H9 (cell line): ENCODE data around the gene ZNF480. TPM values are rescaled to one million over a fixed set of nuclear protein-coding genes. Genes with fewer than 3 reads are reported as not detected.

Experiments
- DNase-seq: peaks from one replicate; pipeline ENCODE4 v3.0.0-alpha.2; 2017
- H2AFZ ChIP-seq: one replicate; pipeline ENCODE4 v1.6.1; 2013; ENCODE audit warnings: mild to moderate bottlenecking, low read length, control low read depth, moderate library complexity
- H2AK5ac ChIP-seq: 2 replicates; pipeline ENCODE4 v1.6.1; 2013; ENCODE audit warnings: low read length, control low read depth, mixed read lengths; ENCODE audit not compliant: insufficient read length
- H2BK120ac ChIP-seq: one replicate; pipeline ENCODE4 v1.6.1; 2013; ENCODE audit warnings: low read depth, mild to moderate bottlenecking, low read length, control low read depth, inconsistent platforms; ENCODE audit not compliant: poor library complexity, severe bottlenecking
- H2BK12ac ChIP-seq: 2 replicates; pipeline ENCODE4 v1.6.1; 2013; ENCODE audit warnings: low read length, control low read depth, mixed read lengths, low read depth; ENCODE audit not compliant: insufficient read length
- H2BK15ac ChIP-seq: 2 replicates; pipeline ENCODE4 v1.6.1; 2013; ENCODE audit warnings: low read depth, low read length, control low read depth
- H2BK20ac ChIP-seq: one replicate; pipeline ENCODE4 v1.6.1; 2013; ENCODE audit warnings: low read depth, mild to moderate bottlenecking, low read length, control low read depth, inconsistent platforms; ENCODE audit not compliant: poor library complexity, severe bottlenecking
- H2BK5ac ChIP-seq: 2 replicates; pipeline ENCODE4 v1.6.1; 2013; ENCODE audit warnings: low read length, control low read depth, mixed read lengths; ENCODE audit not compliant: insufficient read length
- H3K14ac ChIP-seq: 2 replicates; pipeline ENCODE4 v1.6.1; 2013; ENCODE audit warnings: low read length, control low read depth; ENCODE audit not compliant: insufficient read depth
- H3K18ac ChIP-seq: 2 replicates; pipeline ENCODE4 v1.6.1; 2013; ENCODE audit warnings: low read depth, mild to moderate bottlenecking, mixed read lengths, low read length, control low read depth; ENCODE audit not compliant: insufficient read length
- H3K23ac ChIP-seq: 2 replicates; pipeline ENCODE4 v1.6.1; 2013; ENCODE audit warnings: low read length, control low read depth, mixed read lengths, low read depth; ENCODE audit not compliant: insufficient read length
- H3K23me2 ChIP-seq: 2 replicates; pipeline ENCODE4 v1.6.1; 2013; ENCODE audit warnings: low read depth, mild to moderate bottlenecking, mixed read lengths, low read length, control low read depth; ENCODE audit not compliant: insufficient read length, poor library complexity, severe bottlenecking
- H3K27ac ChIP-seq: 2 replicates; pipeline ENCODE4 v1.5.1; 2013; ENCODE audit warnings: low read length, control low read depth, mixed read lengths, low read depth; ENCODE audit not compliant: insufficient read length
- H3K27me3 ChIP-seq: 2 replicates; pipeline ENCODE4 v1.6.1; 2013; ENCODE audit warnings: low read length, control low read depth, inconsistent platforms; ENCODE audit not compliant: insufficient read depth
- H3K4ac ChIP-seq: 2 replicates; pipeline ENCODE4 v1.6.1; 2013; ENCODE audit warnings: low read depth, mild to moderate bottlenecking, control low read depth, inconsistent platforms, low read length, moderate library complexity
- H3K4me1 ChIP-seq: 2 replicates; pipeline ENCODE4 v1.6.1; 2013; ENCODE audit warnings: low read length, control low read depth, inconsistent platforms; ENCODE audit not compliant: insufficient read depth
- H3K4me2 ChIP-seq: 2 replicates; pipeline ENCODE4 v1.6.1; 2013; ENCODE audit warnings: low read length, control low read depth, mixed read lengths; ENCODE audit not compliant: insufficient read length, insufficient read depth
- H3K56ac ChIP-seq: 2 replicates; pipeline ENCODE4 v1.6.1; 2013; ENCODE audit warnings: low read depth, mild to moderate bottlenecking, mixed read lengths, low read length, control low read depth; ENCODE audit not compliant: insufficient read length
- H3K79me1 ChIP-seq: 2 replicates; pipeline ENCODE4 v1.6.1; 2013; ENCODE audit warnings: low read depth, mild to moderate bottlenecking, moderate library complexity, low read length, control low read depth, inconsistent platforms; ENCODE audit not compliant: insufficient read depth, poor library complexity, severe bottlenecking
- H3K79me2 ChIP-seq: 2 replicates; pipeline ENCODE4 v1.6.1; 2013; ENCODE audit warnings: low read length, control low read depth, inconsistent platforms; ENCODE audit not compliant: insufficient read depth
- H3K9ac ChIP-seq: 2 replicates; pipeline ENCODE4 v1.6.1; 2013; ENCODE audit warnings: low read length, control low read depth, mixed read lengths; ENCODE audit not compliant: insufficient read length; ENCODE audit errors: extremely low read depth
- H3K9me3 ChIP-seq: one replicate; pipeline ENCODE4 v1.6.1; 2013; ENCODE audit warnings: low read depth, low read length, inconsistent platforms; ENCODE audit not compliant: control insufficient read depth
- H3T11ph ChIP-seq: one replicate; pipeline ENCODE4 v1.6.1; 2013; ENCODE audit warnings: mild to moderate bottlenecking, low read length, control low read depth, inconsistent platforms
- H4K20me1 ChIP-seq: one replicate; pipeline ENCODE4 v1.6.1; 2013; ENCODE audit not compliant: control insufficient read depth, insufficient read length, insufficient read depth
- H4K5ac ChIP-seq: 2 replicates; pipeline ENCODE4 v1.6.1; 2013; ENCODE audit warnings: low read depth, mild to moderate bottlenecking, mixed read lengths, low read length, control low read depth; ENCODE audit not compliant: insufficient read length
- H4K8ac ChIP-seq: replicated peaks from 2 replicates; pipeline ENCODE4 v1.6.1; 2013; ENCODE audit warnings: low read length, control low read depth, mixed read lengths, low read depth; ENCODE audit not compliant: insufficient read length
- H4K91ac ChIP-seq: 2 replicates; pipeline ENCODE4 v1.6.1; 2013; ENCODE audit warnings: low read depth, mild to moderate bottlenecking, moderate library complexity, mixed read lengths, low read length, control low read depth; ENCODE audit not compliant: insufficient read length
- H3K27ac Mint-ChIP-seq, 3 experiments: 2 replicates in 2 of 3; 3 replicates in 1 of 3; pipeline ENCODE4 v1.8.0; 2020 to 2021; ENCODE audit warnings: mixed read lengths in 3 of 3, mild to moderate bottlenecking in 1 of 3, moderate library complexity in 1 of 3
- H3K27me3 Mint-ChIP-seq: 2 replicates; pipeline ENCODE4 v1.8.0; 2021; ENCODE audit warnings: low read depth, mild to moderate bottlenecking, moderate library complexity, mixed read lengths
- H3K36me3 Mint-ChIP-seq, 3 experiments: 2 replicates in 2 of 3; 3 replicates in 1 of 3; pipeline ENCODE4 v1.8.0; 2020 to 2021; ENCODE audit warnings: low read depth in 3 of 3, mixed read lengths in 3 of 3; ENCODE audit not compliant: insufficient read depth in 1 of 3
- H3K4me1 Mint-ChIP-seq, 2 experiments: 2 replicates each; pipeline ENCODE4 v1.8.0; 2020; ENCODE audit warnings: mixed read lengths in 2 of 2
- H3K4me3 Mint-ChIP-seq, 2 experiments: 2 replicates in 1 of 2; 3 replicates in 1 of 2; pipeline ENCODE4 v1.8.0; 2020 to 2021; ENCODE audit warnings: mild to moderate bottlenecking in 2 of 2, mixed read lengths in 2 of 2, moderate library complexity in 1 of 2
- H3K9me3 Mint-ChIP-seq, 2 experiments: 2 replicates in 1 of 2; 3 replicates in 1 of 2; pipeline ENCODE4 v1.8.0; 2020; ENCODE audit warnings: mild to moderate bottlenecking in 2 of 2, mixed read lengths in 2 of 2, moderate library complexity in 1 of 2
- CTCF ChIP-seq: fragments of 200-600 bp; sonication (generic); conservative IDR thresholded peaks from 3 replicates; pipeline ENCODE4 v1.8.0; 2021; ENCODE audit warnings: antibody characterized with exemption, mild to moderate bottlenecking
- WGBS: extraction: QIAGEN DNeasy Blood & Tissue Kit; methylation state at CpG from one replicate; pipeline ENCODE4 v1.1.7; 2013; ENCODE audit warnings: missing lambda C conversion rate, low lambda C conversion rate, mixed read lengths; ENCODE audit not compliant: insufficient read length; ENCODE audit errors: extremely low coverage; 5-methylcytosine and 5-hydroxymethylcytosine counted together
- total RNA-seq: library from RNA; stranded (reverse); gene quantifications from 2 replicates; pipeline ENCODE4 v1.2.1, GENCODE V29; 2021

The ZNF480 gene
- total RNA-seq, 1 experiment from 2014 or later = 42.5 TPM

- no peak overlapping the region for H2BK12ac ChIP-seq
- TF ChIP-seq CTCF = peak; percentile 87
- DNase-seq = peak; percentile 85
- H3K4me2 ChIP-seq = no peak overlapping the region
- no peaks in the 10 kb centered on the region for H3K27me3 ChIP-seq
- H4K91ac ChIP-seq = no peak overlapping the region
- H3K36me3 Mint-ChIP-seq = peaks cover 11 to 25% (median 21%) of the 10 kb centered on the region in 3 experiments
- H2BK20ac ChIP-seq = no peak overlapping the region
- no peak overlapping the region for H4K5ac ChIP-seq
- no peak overlapping the region for H3K4ac ChIP-seq
- H3K23ac ChIP-seq = no peak overlapping the region
- H2BK5ac ChIP-seq = no peak overlapping the region
- no peak overlapping the region for H2AK5ac ChIP-seq
- no peak overlapping the region for H2BK15ac ChIP-seq
- H3K18ac ChIP-seq = no peak overlapping the region
- no peaks in the 10 kb centered on the region for H3K9me3 ChIP-seq
- no peak overlapping the region for H3K14ac ChIP-seq
- WGBS = no CpG with 5 or more reads among the region's 8 CpGs
- no peaks in the 10 kb centered on the region for H3K4me1 ChIP-seq
- H3K56ac ChIP-seq = no peak overlapping the region
- no peaks in the 10 kb centered on the region for H3K79me1 ChIP-seq
- H3K27ac ChIP-seq = no peak overlapping the region
- H2BK120ac ChIP-seq = no peak overlapping the region
- peak overlapping the region in 2 of 3 experiments; percentile 76 to 82; a peak in 1 of 7 replicates for H3K27ac Mint-ChIP-seq
- no peaks in the 10 kb centered on the region for H3K79me2 ChIP-seq
- no peaks in the 10 kb centered on the region; the same call in 1 of the 2 replicates for H3K27me3 Mint-ChIP-seq
- H3K4me3 Mint-ChIP-seq = no peak overlapping the region
- H3K23me2 ChIP-seq = no peaks in the 10 kb centered on the region
- H3K9me3 Mint-ChIP-seq = peaks cover 3 to 16% of the 10 kb centered on the region in 2 experiments
- H4K20me1 ChIP-seq = no peaks in the 10 kb centered on the region
- H2AFZ ChIP-seq = no peak overlapping the region
- peaks cover 0 to 2% of the 10 kb centered on the region in 2 experiments; a peak in 2 of 4 replicates for H3K4me1 Mint-ChIP-seq
- H4K8ac ChIP-seq = no peak overlapping the region
- no peak overlapping the region for H3T11ph ChIP-seq
- H3K9ac ChIP-seq = no peak overlapping the region
Measured at GRCh38 chr19:52343548-52343947, 46.6 kb downstream of the ZNF480 start.
